Kidney (tissue), 14 donors: Measurements from ENCODE around the gene SLC15A1. TPM values are rescaled to one million over a fixed set of nuclear protein-coding genes. Genes with fewer than 3 reads are reported as not detected.

Experiments used
- DNase-seq, 5 donors: peaks; one replicate each; pipeline ENCODE4 v3.0.0-alpha.2; 2013 to 2020
- FAIRE-seq: peaks from 2 replicates; lab custom pipeline; 2012; peaks lifted over from hg19 to GRCh38; lab: Jason Lieb, UNC
- H3K27ac ChIP-seq, 2 donors: one replicate each; pipeline ENCODE4 v1.7.0; 2013; ENCODE audit warnings: low read depth in 2 of 2, low read length in 2 of 2, inconsistent platforms in 1 of 2
- H3K27me3 ChIP-seq: one replicate; pipeline ENCODE4 v1.7.1; 2013; ENCODE audit warnings: low read length, inconsistent platforms; ENCODE audit not compliant: control insufficient read depth, insufficient read depth
- H3K36me3 ChIP-seq, 3 donors: one replicate each; pipeline versions ENCODE4 v1.7.0 to v1.7.1; 2013; ENCODE audit warnings: low read length in 3 of 3, control low read depth in 1 of 3, inconsistent platforms in 1 of 3; ENCODE audit not compliant: insufficient read depth in 3 of 3, control insufficient read depth in 2 of 3
- H3K4me1 ChIP-seq, 3 donors: one replicate each; pipeline versions ENCODE4 v1.7.0 to v1.7.1; 2013; ENCODE audit warnings: low read length in 3 of 3, inconsistent platforms in 1 of 3, low read depth in 1 of 3; ENCODE audit not compliant: control insufficient read depth in 2 of 3, insufficient read depth in 2 of 3
- H3K4me3 ChIP-seq, 3 donors: one replicate each; pipeline versions ENCODE4 v1.7.0 to v1.8.1; 2013; ENCODE audit warnings: low read length in 3 of 3, control low read depth in 1 of 3, inconsistent platforms in 1 of 3
- H3K9ac ChIP-seq, 3 donors: one replicate each; pipeline versions ENCODE4 v1.7.0 to v1.7.1; 2013; ENCODE audit warnings: low read length in 3 of 3, control low read depth in 1 of 3, inconsistent platforms in 1 of 3
- H3K9me3 ChIP-seq, 3 donors: one replicate each; pipeline versions ENCODE4 v1.7.0 to v1.7.1; 2013; ENCODE audit warnings: low read length in 3 of 3, control low read depth in 1 of 3, inconsistent platforms in 1 of 3; ENCODE audit not compliant: control insufficient read depth in 2 of 3, insufficient read depth in 1 of 3
- CTCF ChIP-seq: IDR thresholded peaks from 3 replicates; pipeline ENCODE4 v1.5.1; 2012; ENCODE audit warnings: mild to moderate bottlenecking, moderate library complexity, borderline replicate concordance; ENCODE audit not compliant: insufficient read depth; ENCODE audit errors: extremely low read depth
- intact Hi-C: fragments of 100-400 bp; cut with DNase I; formaldehyde crosslinking; loops from one replicate; pipeline ENCODE4 v1.11.1; 2022
- polyA plus RNA-seq: library from polyadenylated mRNA; stranded (reverse); fragments of 350-450 nt; fragmentation: Illumina TruSeq; extraction: RNeasy Lipid Tissue Mini Kit (QIAGEN cat#74804); gene quantifications from one replicate; pipeline ENCODE4 v1.2.3, GENCODE V29; 2014; ENCODE audit warnings: low read depth, low replicate concordance; ENCODE audit not compliant: insufficient read depth
- total RNA-seq: library from RNA; stranded (reverse); fragmentation: NEBNext Ultra II Directional; extraction: Animal tissue kit (Norgen Biotek cat#: 25700); gene quantifications from one replicate; pipeline ENCODE4 v1.2.1, GENCODE V29; 2021
- donor health status: control.
- donor health status: control.
- donor health status: control.
- donor health status: control.
- donor health status: control.
- donor health status: DM: yes; HTN: yes; CAD: no.
- donor health status: Normal renal cell carcinoma (clear cell type).

Gene SLC15A1
- total and polyA plus RNA-seq, 2 donors from 2014 or later, result 5.6 to 10.2 TPM

- Histone ChIP-seq H3K27me3 (no peaks in the 10 kb centered on the region), H3K4me1 (no peaks in the 10 kb centered on the region), H3K4me3 (no peak overlapping the region), H3K9ac (no peak overlapping the region), H3K9me3 (no peaks in the 10 kb centered on the region), H3K36me3 (no peaks in the 10 kb centered on the region), H3K27ac (no peak overlapping the region)
- FAIRE-seq (no peak), DNase-seq (peak in 1 of 5 donors; percentile 13)
- no peak for TF ChIP-seq CTCF
- intact Hi-C loops, result no loop called here
Observed at GRCh38 chr13:98687319-98687718, 65.2 kb downstream of the SLC15A1 start.

- Histone ChIP-seq H3K9me3 (no peaks in the 10 kb centered on the region), H3K4me3 (peak overlapping the region in 1 of 3 donors; percentile 45), H3K36me3 (no peaks in the 10 kb centered on the region), H3K27me3 (no peaks in the 10 kb centered on the region), H3K27ac (no peak overlapping the region), H3K9ac (peak overlapping the region in 1 of 3 donors; percentile 15), H3K4me1 (no peaks in the 10 kb centered on the region)
- FAIRE-seq (no peak), DNase-seq (peak in 4 of 5 donors; percentile 70 to 91 (median 81))
- intact Hi-C loops, result no loop called here
- no peak for TF ChIP-seq CTCF
Observed at GRCh38 chr13:98686270-98686669, 66.2 kb downstream of the SLC15A1 start.

DNA sequence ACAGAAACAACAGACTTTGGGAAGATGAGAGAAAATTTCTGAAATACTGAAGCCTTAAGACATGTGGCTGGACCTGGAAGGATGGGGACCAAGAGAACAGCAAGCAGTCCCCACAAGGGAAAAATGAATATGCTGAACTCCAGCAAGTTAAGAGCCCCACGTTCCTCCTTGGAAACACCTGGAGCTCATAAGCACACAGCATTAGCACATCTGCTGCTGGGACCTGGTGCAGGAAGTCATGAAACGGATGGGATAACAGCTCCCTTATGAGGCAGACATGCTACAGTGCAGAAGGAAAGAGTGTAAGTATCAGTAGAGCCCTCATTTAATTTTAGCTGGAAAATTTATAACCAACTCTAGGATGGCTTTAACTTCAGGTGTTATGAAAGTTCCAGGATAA, 67.3 kb downstream of the SLC15A1 start:
- no peak overlapping the region for H3K4me3 ChIP-seq
- FAIRE-seq, result no peak
- no peak for TF ChIP-seq CTCF

DNA sequence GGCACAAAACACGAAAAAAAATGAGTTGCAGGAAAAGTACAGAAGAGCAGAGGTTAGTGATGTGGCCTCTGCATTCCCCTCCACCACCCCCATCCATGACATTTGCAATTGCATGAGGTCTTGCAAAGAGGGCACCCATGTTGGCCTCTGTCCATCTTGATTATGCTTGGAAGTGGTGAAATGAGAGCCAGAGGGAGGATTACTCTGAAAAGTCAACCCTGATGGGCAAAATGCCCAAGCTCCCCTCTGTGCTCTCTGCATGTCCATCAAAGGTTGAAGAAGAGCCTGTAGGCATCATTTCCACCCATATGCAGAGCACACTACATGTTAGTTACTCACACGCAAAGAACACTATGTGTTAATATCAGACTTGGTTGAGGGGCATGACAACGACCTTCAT, 71.4 kb downstream of the SLC15A1 start:
- no peak overlapping the region for H3K9ac ChIP-seq
- no peaks in the 10 kb centered on the region for H3K27me3 ChIP-seq
- H3K4me1 ChIP-seq, result no peaks in the 10 kb centered on the region
- H3K4me3 ChIP-seq, result no peak overlapping the region
- TF ChIP-seq CTCF, result no peak
- H3K9me3 ChIP-seq, result no peaks in the 10 kb centered on the region
- DNase-seq, result no peak
- intact Hi-C loops, result no loop called here
- H3K27ac ChIP-seq, result no peak overlapping the region
- H3K36me3 ChIP-seq, result no peaks in the 10 kb centered on the region
- FAIRE-seq, result no peak

More for the DNA sequence above, 67.3 kb downstream of the SLC15A1 start:
- intact Hi-C loops, result no loop called here
- Histone ChIP-seq H3K9ac (no peak overlapping the region), H3K36me3 (no peaks in the 10 kb centered on the region), H3K4me1 (no peaks in the 10 kb centered on the region), H3K27ac (no peak overlapping the region), H3K27me3 (no peaks in the 10 kb centered on the region), H3K9me3 (no peaks in the 10 kb centered on the region)
- DNase-seq, result peak in 4 of 5 donors; percentile 26 to 72 (median 52)
